KBM-7 (cell line): ENCODE measurements around the gene PKMYT1.
"Not testable (repeated sequence)": the region's sequence is repeated elsewhere in the genome, so short reads cannot be mapped to it uniquely, and the experiment has no call there.

Experiments
- DNase-seq: peaks from one replicate; pipeline ENCODE4 v3.0.0-alpha.2; 2015
- in situ Hi-C: fragments of 300-500 bp; cut with MboI; formaldehyde crosslinking; loops from 2 replicates; pipeline ENCODE4 v1.14.3; 2020; ENCODE audit warnings: low sequenced_read_pairs, low pct_unique_long_range_greater_than_20kb, mixed read lengths

The PKMYT1 gene

GRCh38 chr16:2949705-2950352, 30.4 kb downstream of the PKMYT1 start:
- in situ Hi-C loops: no loop called here
- DNase-seq: no peak

DNA sequence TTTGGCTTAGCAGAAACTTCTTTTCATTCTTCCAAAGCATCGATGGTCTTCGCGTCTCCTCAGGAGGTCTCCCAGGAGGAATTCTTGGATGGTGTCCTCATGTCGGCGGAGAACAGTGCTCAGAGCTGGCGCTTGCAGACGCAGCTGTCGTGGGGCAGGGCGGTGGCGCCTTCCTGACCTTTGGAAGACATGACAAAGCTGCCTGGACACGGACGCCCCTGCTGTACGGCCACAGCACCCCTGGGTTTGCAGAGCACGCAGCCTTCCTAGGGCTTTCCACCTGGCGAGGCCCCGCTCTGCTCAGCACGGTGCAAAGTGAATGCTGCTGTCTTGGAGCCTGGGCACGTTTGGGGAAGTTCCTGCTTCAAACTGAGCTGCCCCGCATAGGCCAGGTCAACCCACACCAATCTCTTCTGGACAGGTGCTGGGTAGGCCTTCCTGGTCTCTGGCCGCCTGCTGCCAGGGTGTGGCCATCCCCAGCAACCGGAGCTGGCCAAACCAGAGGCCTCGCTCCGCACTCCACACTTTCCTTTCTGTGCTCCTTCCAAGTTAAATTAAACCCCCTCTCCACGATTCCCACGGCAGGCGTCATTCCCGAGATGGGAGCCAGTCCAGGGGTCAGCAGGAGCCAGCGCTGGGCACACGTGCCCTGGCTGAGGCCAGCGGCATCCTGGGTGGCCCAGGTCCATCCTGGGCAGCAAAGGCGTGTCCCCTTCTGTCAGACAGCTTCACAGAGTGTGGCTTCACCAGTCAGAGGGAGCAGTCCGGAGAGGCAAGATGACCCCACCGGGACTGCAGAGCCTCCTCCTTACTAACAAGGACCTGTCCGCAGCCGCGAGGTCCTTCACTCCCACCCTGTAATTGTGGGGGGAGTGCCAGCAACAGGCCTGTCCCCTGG, 31.2 kb downstream of the PKMYT1 start:
- in situ Hi-C loops: no loop called here
- no peak for DNase-seq

- in situ Hi-C loops: no loop called here
- DNase-seq: no peak
These were observed 33.6 kb downstream of the PKMYT1 start for GRCh38 chr16:2946649-2947048.

DNA sequence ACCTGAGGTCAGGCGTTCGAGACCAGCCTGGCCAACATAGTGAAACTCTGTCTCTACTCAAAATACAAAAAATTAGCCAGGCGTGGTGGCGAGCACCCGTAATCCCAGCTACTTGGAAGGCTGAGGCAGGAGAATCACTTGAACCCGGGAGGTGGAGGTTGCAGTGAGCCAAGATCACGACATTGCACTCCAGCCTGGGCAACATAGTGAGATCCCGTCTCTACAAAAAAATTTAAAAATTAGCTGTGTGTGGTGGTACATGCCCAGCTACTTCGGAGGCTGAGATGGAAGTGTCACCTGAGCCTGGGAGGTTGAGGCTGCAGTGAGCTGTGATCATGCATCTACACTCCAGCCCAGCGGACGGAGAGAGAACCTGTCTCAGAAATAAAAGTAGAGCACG, 36.5 kb downstream of the PKMYT1 start:
- DNase-seq, in situ Hi-C loops: not testable (repeated sequence)

GRCh38 chr16:2942045-2942444, 38.2 kb downstream of the PKMYT1 start:
- in situ Hi-C loops: no loop called here
- no peak for DNase-seq

GRCh38 chr16:2939968-2940367, 40.3 kb downstream of the PKMYT1 start:
- no peak for DNase-seq
- in situ Hi-C loops: no loop called here

- DNase-seq: no peak
- in situ Hi-C loops: no loop called here
These were observed 42.0 kb downstream of the PKMYT1 start for GRCh38 chr16:2938206-2938605.

DNA sequence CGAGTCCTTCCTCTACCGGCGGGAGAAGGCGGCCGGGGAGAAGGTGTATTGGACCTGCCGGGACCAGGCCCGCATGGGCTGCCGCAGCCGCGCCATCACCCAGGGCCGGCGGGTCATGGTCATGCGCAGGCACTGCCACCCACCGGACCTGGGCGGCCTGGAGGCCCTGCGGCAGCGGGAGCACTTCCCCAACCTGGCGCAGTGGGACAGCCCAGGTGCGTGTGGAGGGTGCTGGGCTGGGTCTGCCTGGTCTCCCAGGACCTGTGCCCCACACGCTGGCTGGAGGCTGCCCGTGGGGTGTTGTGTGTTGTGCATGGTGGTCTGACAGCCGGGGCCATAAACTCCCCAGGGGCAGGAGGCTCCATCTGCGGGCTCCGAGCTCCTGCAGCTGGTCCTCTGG, 43.1 kb downstream of the PKMYT1 start:
- in situ Hi-C loops: no loop called here
- DNase-seq: no peak

- in situ Hi-C loops: no loop called here
- DNase-seq: no peak
These were observed 43.7 kb downstream of the PKMYT1 start for GRCh38 chr16:2936436-2937011.

DNA sequence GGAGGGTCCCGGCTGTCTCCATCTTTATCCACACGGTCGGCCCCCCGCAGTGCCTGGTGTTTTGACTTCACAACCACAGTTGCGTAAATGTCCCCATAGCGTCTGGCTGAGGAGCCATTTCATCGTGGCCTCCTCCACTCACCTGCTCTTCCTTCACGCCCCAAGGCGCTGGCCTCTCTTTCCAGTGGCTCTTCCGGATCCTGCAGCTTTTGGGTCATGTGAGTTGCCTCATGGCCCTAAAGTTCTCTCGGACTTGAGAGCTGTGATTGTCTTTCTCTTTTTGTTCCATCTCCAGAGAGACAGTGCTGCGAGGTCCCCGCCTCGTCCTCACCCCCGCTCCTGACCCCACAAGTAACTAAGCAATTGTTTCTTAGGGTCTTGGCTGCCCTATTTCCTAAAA, 45.8 kb downstream of the PKMYT1 start:
- no peak for DNase-seq
- in situ Hi-C loops: no loop called here

GRCh38 chr16:2933701-2934100, 46.5 kb downstream of the PKMYT1 start:
- no peak for DNase-seq
- in situ Hi-C loops: no loop called here

DNA sequence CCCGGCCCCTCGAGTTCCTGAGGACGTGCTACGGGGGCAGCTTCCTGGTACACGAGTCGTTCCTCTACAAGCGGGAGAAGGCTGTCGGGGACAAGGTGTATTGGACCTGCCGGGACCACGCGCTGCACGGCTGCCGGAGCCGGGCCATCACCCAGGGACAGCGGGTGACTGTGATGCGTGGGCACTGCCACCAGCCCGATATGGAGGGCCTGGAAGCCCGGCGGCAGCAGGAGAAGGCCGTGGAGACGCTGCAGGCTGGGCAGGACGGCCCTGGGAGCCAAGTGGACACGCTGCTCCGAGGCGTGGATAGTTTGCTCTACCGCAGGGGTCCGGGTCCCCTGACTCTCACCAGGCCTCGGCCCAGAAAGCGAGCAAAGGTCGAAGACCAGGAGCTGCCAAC, 47.1 kb downstream of the PKMYT1 start:
- DNase-seq: no peak
- in situ Hi-C loops: no loop called here

GRCh38 chr16:2931231-2931914, 48.9 kb downstream of the PKMYT1 start:
- DNase-seq, in situ Hi-C loops: not testable (repeated sequence)

GRCh38 chr16:2930236-2930635, 50.0 kb downstream of the PKMYT1 start:
- DNase-seq: no peak
- in situ Hi-C loops: no loop called here

- in situ Hi-C loops: no loop called here
- DNase-seq: no peak
These were observed 50.6 kb downstream of the PKMYT1 start for GRCh38 chr16:2929693-2930092.

GRCh38 chr16:2928796-2929195, 51.5 kb downstream of the PKMYT1 start:
- in situ Hi-C loops: no loop called here
- no peak for DNase-seq

DNA sequence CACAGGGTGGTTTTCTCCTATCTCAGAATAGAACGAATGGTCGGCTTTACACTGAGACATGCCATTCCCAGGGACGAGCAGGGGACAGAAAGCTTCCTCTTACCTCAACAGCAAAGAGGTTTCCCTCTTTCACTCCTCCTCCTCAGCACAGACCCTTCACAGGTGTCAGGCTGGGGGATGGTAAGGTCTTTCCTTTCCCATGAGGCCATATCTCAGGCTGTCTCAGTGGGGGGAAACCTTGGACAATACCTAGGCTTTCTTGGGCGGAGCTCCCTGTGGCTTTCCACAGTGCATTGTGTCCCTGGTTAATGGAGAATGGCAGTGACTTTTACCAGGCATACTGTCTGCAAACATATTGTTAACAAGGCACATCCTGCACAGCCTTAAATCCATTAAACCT, 52.1 kb downstream of the PKMYT1 start:
- in situ Hi-C loops, DNase-seq: not testable (repeated sequence)

DNA sequence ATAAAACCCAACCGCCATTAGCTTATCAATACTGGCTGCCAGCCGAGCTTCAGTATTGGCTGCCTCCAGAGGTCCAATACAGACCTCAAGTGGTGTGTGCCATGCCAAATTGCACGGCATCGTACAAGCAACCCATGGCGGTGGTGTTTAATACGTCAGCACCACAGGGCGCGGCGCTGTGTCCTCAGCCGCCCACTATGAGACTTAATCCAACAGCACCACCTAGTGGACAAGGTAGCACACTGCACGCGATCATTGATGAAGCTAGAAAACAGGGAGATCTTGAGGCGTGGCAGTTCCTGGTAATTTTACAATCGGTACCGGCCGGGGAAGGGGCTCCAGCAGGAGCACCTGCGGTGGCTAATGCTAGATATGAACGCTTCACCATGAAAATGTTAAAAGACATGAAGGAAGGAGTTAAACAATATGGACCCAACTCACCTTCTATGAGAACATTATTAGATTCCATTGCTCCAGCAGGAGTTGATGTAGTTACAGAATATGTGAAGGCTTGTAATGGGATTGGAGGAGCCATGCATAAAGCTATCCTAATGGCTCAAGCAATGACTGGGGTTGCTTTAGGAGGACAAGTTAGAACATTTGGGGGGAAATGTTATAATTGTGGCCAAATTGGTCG, 53.1 kb downstream of the PKMYT1 start:
- in situ Hi-C loops: no loop called here
- DNase-seq: peak; percentile 93

- DNase-seq: no peak
- in situ Hi-C loops: no loop called here
These were observed 53.6 kb downstream of the PKMYT1 start for GRCh38 chr16:2926650-2926999.
